Stimulated activated CD8-positive, alpha-beta memory T cell treated with anti-CD3 and anti-CD28 coated beads, Interleukin-4, amount 100 ng/mL, for 1 hour (primary cell): ENCODE results near the gene CCDC116.
"Not testable (repeated sequence)": the region's sequence is repeated elsewhere in the genome, so short reads cannot be mapped to it uniquely, and the experiment has no call there.

Experiments
- DNase-seq, 2 donors: peaks; one replicate each; pipeline ENCODE4 v3.0.0-alpha.2; 2020; ENCODE audit warnings: low read depth in 2 of 2, low spot score in 1 of 2

CCDC116 gene

GRCh38 chr22:21629255-21630149 is 3.1 kb upstream of the CCDC116 start, which contains the start of gene YDJC:
Gene YDJC, minus strand, starts transcription at chr22:21630022. Its CDS starts 8 bp downstream, at chr22:21630014.
- DNase-seq = peak; percentile 86 to 90

- no peak for DNase-seq
Measured at GRCh38 chr22:21631025-21631424, 1.5 kb upstream of the CCDC116 start.

- DNase-seq = no peak
Measured at GRCh38 chr22:21632931-21633330, 371 bp downstream of the CCDC116 start.

- DNase-seq = no peak
Measured at GRCh38 chr22:21633481-21633880, 921 bp downstream of the CCDC116 start.

GRCh38 chr22:21634081-21634480 is 1.5 kb downstream of the CCDC116 start:
- DNase-seq = no peak

GRCh38 chr22:21634844-21635243 is 2.3 kb downstream of the CCDC116 start:
- no peak for DNase-seq

- no peak for DNase-seq
Measured at GRCh38 chr22:21635771-21636510, 3.4 kb downstream of the CCDC116 start.

- no peak for DNase-seq
Measured at GRCh38 chr22:21636629-21637218, 4.2 kb downstream of the CCDC116 start.

GRCh38 chr22:21637450-21637849 is 4.9 kb downstream of the CCDC116 start:
- not testable (repeated sequence) for DNase-seq

- DNase-seq = no peak
Measured at GRCh38 chr22:21639359-21639758, 6.8 kb downstream of the CCDC116 start.

GRCh38 chr22:21640810-21641209 is 8.2 kb downstream of the CCDC116 start:
- no peak for DNase-seq

- no peak for DNase-seq
Measured at GRCh38 chr22:21641417-21641788, 8.8 kb downstream of the CCDC116 start.

- DNase-seq = peak; percentile 94 to 96
Measured at GRCh38 chr22:21641789-21642583, 9.4 kb downstream of the CCDC116 start, which contains the start of gene SDF2L1. Gene SDF2L1, plus strand, starts transcription at chr22:21642302. Its CDS starts 35 bp downstream, at chr22:21642337.

- peak in 1 of 2 donors; percentile 38 for DNase-seq
Measured at GRCh38 chr22:21642584-21643448, 10.3 kb downstream of the CCDC116 start.

GRCh38 chr22:21643533-21644357 is 11.2 kb downstream of the CCDC116 start:
- DNase-seq = no peak

- not testable (repeated sequence) for DNase-seq
Measured at GRCh38 chr22:21645513-21645912, 13.0 kb downstream of the CCDC116 start.

- peak; percentile 52 to 60 for DNase-seq
Measured at GRCh38 chr22:21646608-21647590, 14.3 kb downstream of the CCDC116 start.

GRCh38 chr22:21650280-21650679 is 17.7 kb downstream of the CCDC116 start:
- DNase-seq = no peak
